ENCODE data around the gene CENPO.

CENPO gene

GRCh38 chr2:24824071-24824588 lies 30.9 kb downstream of the CENPO start:
- Histone ChIP-seq H3K27me3 (ENCODE audit: control insufficient read depth in 1 of 2, insufficient read depth in 2 of 2, low read length in 2 of 2) (no peaks in the 10 kb centered on the region), H3K9ac (ENCODE audit: low read length in 2 of 2) (no peak overlapping the region), H3K9me3 (ENCODE audit: control insufficient read depth in 2 of 2, low read length in 2 of 2) (no peaks in the 10 kb centered on the region), H3K4me3 (ENCODE audit: low read length in 2 of 2) (no peak overlapping the region), H3K4me1 (ENCODE audit: control insufficient read depth, insufficient read depth, low read length) (peaks cover 10% of the 10 kb centered on the region), H3K36me3 (ENCODE audit: control insufficient read depth in 2 of 2, insufficient read depth in 2 of 2, low read length in 2 of 2) (peaks cover 3 to 6% of the 10 kb centered on the region in 2 donors), H3K27ac (ENCODE audit: low read length) (no peak overlapping the region)

- peaks cover 10% of the 10 kb centered on the region for H3K4me1 ChIP-seq (ENCODE audit: control insufficient read depth, insufficient read depth, low read length)
- no peak overlapping the region for H3K27ac ChIP-seq (ENCODE audit: low read length)
- H3K9me3 ChIP-seq (ENCODE audit: control insufficient read depth in 2 of 2, low read length in 2 of 2), result no peaks in the 10 kb centered on the region
- H3K9ac ChIP-seq (ENCODE audit: low read length in 2 of 2), result no peak overlapping the region
- no peak overlapping the region for H3K4me3 ChIP-seq (ENCODE audit: low read length in 2 of 2)
- peaks cover 3 to 6% of the 10 kb centered on the region in 2 donors for H3K36me3 ChIP-seq (ENCODE audit: control insufficient read depth in 2 of 2, insufficient read depth in 2 of 2, low read length in 2 of 2)
- H3K27me3 ChIP-seq (ENCODE audit: control insufficient read depth in 1 of 2, insufficient read depth in 2 of 2, low read length in 2 of 2), result no peaks in the 10 kb centered on the region
Measured at GRCh38 chr2:24824966-24825882, 32.0 kb downstream of the CENPO start.

DNA sequence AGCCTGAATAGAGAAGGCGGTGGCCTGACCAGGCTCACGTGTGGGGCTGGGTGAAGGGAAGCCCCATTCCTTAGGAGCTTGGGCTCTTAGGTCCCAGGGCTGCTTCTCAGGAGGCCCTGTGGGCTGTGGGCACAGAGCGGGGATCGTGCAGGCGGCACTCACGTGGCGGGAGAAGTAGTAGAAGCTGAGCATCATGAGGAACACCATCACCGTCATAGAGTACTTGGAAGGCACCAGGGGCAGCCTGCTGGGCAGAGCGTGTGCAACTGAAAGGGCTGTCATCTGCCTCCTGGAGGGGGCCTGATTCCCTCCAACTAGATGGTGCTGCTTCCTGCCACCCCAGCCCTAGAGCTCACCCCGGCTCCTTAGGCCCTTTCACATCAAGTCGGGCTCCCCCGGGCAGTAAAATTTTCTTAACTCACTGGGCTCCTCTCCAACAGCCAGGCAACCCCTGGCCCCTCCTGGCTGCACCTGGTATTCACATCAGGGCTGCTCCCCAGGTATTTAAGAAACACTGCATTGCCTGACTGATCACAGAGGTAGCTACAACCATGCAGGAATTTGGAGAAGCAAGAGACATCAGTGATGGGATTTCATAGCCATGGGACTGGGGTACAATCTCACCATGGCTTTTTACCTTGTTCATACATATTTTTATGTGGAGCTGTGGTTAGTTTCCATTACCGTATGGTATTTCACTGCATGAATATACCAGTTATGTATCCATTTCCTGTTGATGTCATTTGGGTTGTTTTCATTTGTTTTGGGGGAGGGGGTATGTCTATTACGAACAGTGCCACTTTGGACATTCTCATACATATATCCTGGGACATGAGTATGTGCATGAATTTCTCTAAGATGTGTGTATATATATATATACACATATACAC lies 32.9 kb downstream of the CENPO start:
- H3K27me3 ChIP-seq (ENCODE audit: control insufficient read depth in 1 of 2, insufficient read depth in 2 of 2, low read length in 2 of 2), result no peaks in the 10 kb centered on the region
- H3K9ac ChIP-seq (ENCODE audit: low read length in 2 of 2), result no peak overlapping the region
- H3K27ac ChIP-seq (ENCODE audit: low read length), result no peak overlapping the region
- no peaks in the 10 kb centered on the region for H3K9me3 ChIP-seq (ENCODE audit: control insufficient read depth in 2 of 2, low read length in 2 of 2)
- peaks cover 10% of the 10 kb centered on the region for H3K4me1 ChIP-seq (ENCODE audit: control insufficient read depth, insufficient read depth, low read length)
- H3K36me3 ChIP-seq (ENCODE audit: control insufficient read depth in 2 of 2, insufficient read depth in 2 of 2, low read length in 2 of 2), result peaks cover 0 to 1% of the 10 kb centered on the region in 2 donors
- no peak overlapping the region for H3K4me3 ChIP-seq (ENCODE audit: low read length in 2 of 2)

GRCh38 chr2:24826773-24827145 lies 33.5 kb downstream of the CENPO start:
- no peak overlapping the region for H3K4me3 ChIP-seq (ENCODE audit: low read length in 2 of 2)
- peaks cover 10% of the 10 kb centered on the region for H3K4me1 ChIP-seq (ENCODE audit: control insufficient read depth, insufficient read depth, low read length)
- H3K36me3 ChIP-seq (ENCODE audit: control insufficient read depth in 2 of 2, insufficient read depth in 2 of 2, low read length in 2 of 2), result no peaks in the 10 kb centered on the region
- no peak overlapping the region for H3K27ac ChIP-seq (ENCODE audit: low read length)
- H3K9ac ChIP-seq (ENCODE audit: low read length in 2 of 2), result no peak overlapping the region
- no peaks in the 10 kb centered on the region for H3K9me3 ChIP-seq (ENCODE audit: control insufficient read depth in 2 of 2, low read length in 2 of 2)
- H3K27me3 ChIP-seq (ENCODE audit: control insufficient read depth in 1 of 2, insufficient read depth in 2 of 2, low read length in 2 of 2), result no peaks in the 10 kb centered on the region

- Histone ChIP-seq H3K4me1 (ENCODE audit: control insufficient read depth, insufficient read depth, low read length) (peaks cover 10% of the 10 kb centered on the region), H3K27me3 (ENCODE audit: control insufficient read depth in 1 of 2, insufficient read depth in 2 of 2, low read length in 2 of 2) (no peaks in the 10 kb centered on the region), H3K9me3 (ENCODE audit: control insufficient read depth in 2 of 2, low read length in 2 of 2) (no peaks in the 10 kb centered on the region), H3K9ac (ENCODE audit: low read length in 2 of 2) (peak overlapping the region in 1 of 2 donors; percentile 21), H3K36me3 (ENCODE audit: control insufficient read depth in 2 of 2, insufficient read depth in 2 of 2, low read length in 2 of 2) (no peaks in the 10 kb centered on the region), H3K4me3 (ENCODE audit: low read length in 2 of 2) (peak overlapping the region in 1 of 2 donors; percentile 54), H3K27ac (ENCODE audit: low read length) (no peak overlapping the region)
Measured at GRCh38 chr2:24827321-24828237, 34.4 kb downstream of the CENPO start.

DNA sequence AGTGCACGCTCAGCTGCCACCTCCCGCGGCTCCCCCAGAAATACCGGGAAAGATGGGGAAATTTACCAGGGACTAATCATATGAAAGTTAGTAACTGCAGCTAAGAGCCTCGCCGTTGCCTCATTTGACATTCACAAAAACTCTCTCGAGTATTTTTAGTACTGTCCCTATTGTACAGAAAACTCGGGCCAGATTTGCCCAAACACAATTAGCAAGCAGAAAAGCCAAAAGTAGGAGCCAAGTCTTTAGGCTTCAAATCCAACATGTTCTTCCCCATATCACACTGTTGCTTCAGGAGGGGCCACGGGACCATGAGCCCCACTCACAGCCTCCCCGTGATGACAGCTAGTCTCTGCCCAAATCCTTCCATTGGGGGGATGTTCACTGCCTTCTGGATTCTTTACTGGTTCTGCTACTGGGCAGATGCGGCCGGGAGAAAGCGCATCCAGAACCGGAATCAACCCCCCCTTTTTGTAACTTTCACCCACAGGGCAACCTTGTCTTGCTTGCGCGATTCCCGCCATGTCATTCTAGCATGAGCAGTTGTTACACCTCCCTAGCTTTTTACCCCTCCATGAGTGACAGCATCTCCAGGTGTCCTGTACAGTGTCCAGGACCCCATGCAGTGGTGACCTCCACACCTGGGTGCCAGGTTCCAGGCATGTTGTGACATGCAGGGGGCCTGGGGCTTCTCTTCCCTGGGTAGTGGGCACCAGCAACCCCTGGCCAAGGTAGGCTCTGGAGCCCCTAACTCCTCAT lies 35.2 kb downstream of the CENPO start:
- H3K36me3 ChIP-seq (ENCODE audit: control insufficient read depth in 2 of 2, insufficient read depth in 2 of 2, low read length in 2 of 2), result no peaks in the 10 kb centered on the region
- no peak overlapping the region for H3K4me3 ChIP-seq (ENCODE audit: low read length in 2 of 2)
- H3K9me3 ChIP-seq (ENCODE audit: control insufficient read depth in 2 of 2, low read length in 2 of 2), result no peaks in the 10 kb centered on the region
- H3K27ac ChIP-seq (ENCODE audit: low read length), result no peak overlapping the region
- no peak overlapping the region for H3K9ac ChIP-seq (ENCODE audit: low read length in 2 of 2)
- no peaks in the 10 kb centered on the region for H3K27me3 ChIP-seq (ENCODE audit: control insufficient read depth in 1 of 2, insufficient read depth in 2 of 2, low read length in 2 of 2)
- H3K4me1 ChIP-seq (ENCODE audit: control insufficient read depth, insufficient read depth, low read length), result peaks cover 10% of the 10 kb centered on the region

GRCh38 chr2:24830351-24830750 lies 37.1 kb downstream of the CENPO start:
- Histone ChIP-seq H3K4me1 (ENCODE audit: control insufficient read depth, insufficient read depth, low read length) (peaks cover 10% of the 10 kb centered on the region), H3K27me3 (ENCODE audit: control insufficient read depth in 1 of 2, insufficient read depth in 2 of 2, low read length in 2 of 2) (no peaks in the 10 kb centered on the region), H3K9me3 (ENCODE audit: control insufficient read depth in 2 of 2, low read length in 2 of 2) (no peaks in the 10 kb centered on the region), H3K4me3 (ENCODE audit: low read length in 2 of 2) (no peak overlapping the region), H3K36me3 (ENCODE audit: control insufficient read depth in 2 of 2, insufficient read depth in 2 of 2, low read length in 2 of 2) (peaks cover 0 to 4% of the 10 kb centered on the region in 2 donors), H3K9ac (ENCODE audit: low read length in 2 of 2) (no peak overlapping the region), H3K27ac (ENCODE audit: low read length) (no peak overlapping the region)

DNA sequence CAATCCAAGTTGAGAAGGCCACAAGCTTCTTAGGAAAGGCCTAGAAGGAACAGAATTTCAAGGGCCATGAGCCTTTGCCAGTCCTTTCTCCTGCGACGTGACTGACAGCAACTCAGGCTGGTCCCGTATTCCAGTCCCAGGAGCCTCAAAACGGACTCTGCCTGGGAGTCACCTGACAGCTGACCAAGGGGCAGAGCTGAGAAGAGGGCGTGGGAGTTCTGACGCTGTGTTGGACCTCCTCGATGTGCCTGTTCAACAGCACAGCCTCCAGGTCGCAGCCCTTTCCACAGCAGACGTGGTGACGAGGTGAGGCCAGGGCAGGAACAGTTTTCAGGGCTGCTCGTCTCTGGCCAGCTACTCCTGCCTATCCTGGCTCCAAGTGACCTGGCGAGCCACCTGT lies 37.6 kb downstream of the CENPO start:
- no peak overlapping the region for H3K4me3 ChIP-seq (ENCODE audit: low read length in 2 of 2)
- peaks cover 10% of the 10 kb centered on the region for H3K4me1 ChIP-seq (ENCODE audit: control insufficient read depth, insufficient read depth, low read length)
- H3K36me3 ChIP-seq (ENCODE audit: control insufficient read depth in 2 of 2, insufficient read depth in 2 of 2, low read length in 2 of 2), result peaks cover 0 to 5% of the 10 kb centered on the region in 2 donors
- no peaks in the 10 kb centered on the region for H3K27me3 ChIP-seq (ENCODE audit: control insufficient read depth in 1 of 2, insufficient read depth in 2 of 2, low read length in 2 of 2)
- H3K9ac ChIP-seq (ENCODE audit: low read length in 2 of 2), result no peak overlapping the region
- no peak overlapping the region for H3K27ac ChIP-seq (ENCODE audit: low read length)
- H3K9me3 ChIP-seq (ENCODE audit: control insufficient read depth in 2 of 2, low read length in 2 of 2), result no peaks in the 10 kb centered on the region

GRCh38 chr2:24831221-24832072 lies 38.2 kb downstream of the CENPO start:
- Histone ChIP-seq H3K27me3 (ENCODE audit: control insufficient read depth in 1 of 2, insufficient read depth in 2 of 2, low read length in 2 of 2) (no peaks in the 10 kb centered on the region), H3K27ac (ENCODE audit: low read length) (no peak overlapping the region), H3K9me3 (ENCODE audit: control insufficient read depth in 2 of 2, low read length in 2 of 2) (no peaks in the 10 kb centered on the region), H3K4me1 (ENCODE audit: control insufficient read depth, insufficient read depth, low read length) (peaks cover 10% of the 10 kb centered on the region), H3K36me3 (ENCODE audit: control insufficient read depth in 2 of 2, insufficient read depth in 2 of 2, low read length in 2 of 2) (peaks cover 2 to 7% of the 10 kb centered on the region in 2 donors), H3K4me3 (ENCODE audit: low read length in 2 of 2) (no peak overlapping the region), H3K9ac (ENCODE audit: low read length in 2 of 2) (no peak overlapping the region)

All from stomach smooth muscle (tissue), 2 donors.